A172 (cell line): Measurements from ENCODE around the gene ALOX5AP. TPM values are rescaled to one million over a fixed set of nuclear protein-coding genes. Genes with fewer than 3 reads are reported as not detected.

Experiments
- DNase-seq: peaks from one replicate; pipeline ENCODE4 v3.0.0-alpha.2; 2015; ENCODE audit warnings: low spot score
- total RNA-seq: library from RNA; depleted of rRNA; stranded (reverse); fragments of >200 nt; shearing (Covaris generic); gene quantifications from 2 replicates; pipeline ENCODE4 v1.2.3, GENCODE V29; 2014

The ALOX5AP gene
- total RNA-seq, 1 experiment from 2014 or later: not detected

- no peak for DNase-seq
These were observed 24.4 kb downstream of the ALOX5AP start for GRCh38 chr13:30759748-30760147.

GRCh38 chr13:30762643-30763042 is 27.3 kb downstream of the ALOX5AP start:
- no peak for DNase-seq

- peak; percentile 18 for DNase-seq
These were observed 28.6 kb downstream of the ALOX5AP start for GRCh38 chr13:30763786-30764413.

GRCh38 chr13:30766231-30766630 is 30.9 kb downstream of the ALOX5AP start:
- DNase-seq: no peak

GRCh38 chr13:30770929-30771328 is 35.6 kb downstream of the ALOX5AP start:
- DNase-seq: no peak

- no peak for DNase-seq
These were observed 38.2 kb downstream of the ALOX5AP start for GRCh38 chr13:30773561-30773960.

- DNase-seq: no peak
These were observed 38.9 kb downstream of the ALOX5AP start for GRCh38 chr13:30774214-30774730.

GRCh38 chr13:30776661-30777060 is 41.3 kb downstream of the ALOX5AP start:
- DNase-seq: no peak

GRCh38 chr13:30779016-30779415 is 43.7 kb downstream of the ALOX5AP start:
- no peak for DNase-seq

GRCh38 chr13:30779608-30780007 is 44.3 kb downstream of the ALOX5AP start:
- no peak for DNase-seq

GRCh38 chr13:30780338-30780981 is 45.1 kb downstream of the ALOX5AP start:
- no peak for DNase-seq

- DNase-seq: no peak
These were observed 50.0 kb downstream of the ALOX5AP start for GRCh38 chr13:30785191-30785850.

- no peak for DNase-seq
These were observed 51.3 kb downstream of the ALOX5AP start for GRCh38 chr13:30786648-30787047.

- no peak for DNase-seq
These were observed 52.6 kb downstream of the ALOX5AP start for GRCh38 chr13:30787738-30788525.

GRCh38 chr13:30789166-30789862 is 54.0 kb downstream of the ALOX5AP start:
- DNase-seq: no peak

- no peak for DNase-seq
These were observed 55.2 kb downstream of the ALOX5AP start for GRCh38 chr13:30790592-30790991.

GRCh38 chr13:30791354-30792001 is 56.1 kb downstream of the ALOX5AP start:
- DNase-seq: no peak

- DNase-seq: peak; percentile 81
These were observed 57.1 kb downstream of the ALOX5AP start for GRCh38 chr13:30792285-30793000.

- peak; percentile 88 for DNase-seq
These were observed 60.8 kb downstream of the ALOX5AP start for GRCh38 chr13:30796132-30796572.
